GM18873 (cell line): ENCODE data around the gene CAMSAP3.

Source experiments
- ATAC-seq: cut with Tn5 transposase; IDR thresholded peaks from one replicate; pipeline ENCODE4 v1.9.1; 2021; ENCODE audit warnings: mild to moderate bottlenecking, moderate library complexity, moderate number of reproducible peaks; ENCODE audit not compliant: unreplicated experiment, low FRiP score

Gene CAMSAP3

DNA sequence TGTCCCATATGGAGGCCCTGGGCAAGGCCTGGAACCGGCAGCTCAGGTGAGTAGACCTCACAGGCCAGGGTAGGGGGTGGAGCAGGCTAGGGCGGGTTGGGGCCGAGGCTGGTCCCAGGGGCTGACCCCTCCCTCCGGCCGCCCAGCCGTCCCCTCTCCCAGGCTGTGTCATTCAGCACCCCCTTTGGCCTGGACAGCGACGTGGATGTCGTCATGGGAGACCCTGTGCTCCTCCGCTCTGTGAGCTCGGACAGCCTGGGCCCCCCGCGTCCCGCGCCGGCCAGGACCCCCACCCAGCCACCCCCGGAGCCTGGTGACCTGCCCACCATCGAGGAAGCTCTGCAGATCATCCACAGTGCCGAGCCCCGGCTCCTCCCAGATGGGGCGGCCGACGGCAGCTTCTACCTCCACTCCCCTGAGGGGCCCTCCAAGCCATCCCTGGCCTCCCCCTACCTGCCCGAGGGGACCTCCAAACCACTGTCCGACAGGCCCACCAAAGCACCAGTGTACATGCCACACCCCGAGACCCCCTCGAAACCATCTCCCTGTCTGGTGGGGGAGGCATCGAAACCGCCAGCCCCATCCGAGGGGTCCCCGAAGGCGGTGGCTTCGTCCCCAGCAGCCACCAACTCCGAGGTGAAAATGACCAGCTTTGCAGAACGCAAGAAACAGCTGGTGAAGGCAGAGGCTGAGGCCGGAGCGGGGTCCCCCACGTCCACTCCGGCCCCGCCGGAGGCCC lies 16.0 kb downstream of the CAMSAP3 start:
- ATAC-seq: no peak

DNA sequence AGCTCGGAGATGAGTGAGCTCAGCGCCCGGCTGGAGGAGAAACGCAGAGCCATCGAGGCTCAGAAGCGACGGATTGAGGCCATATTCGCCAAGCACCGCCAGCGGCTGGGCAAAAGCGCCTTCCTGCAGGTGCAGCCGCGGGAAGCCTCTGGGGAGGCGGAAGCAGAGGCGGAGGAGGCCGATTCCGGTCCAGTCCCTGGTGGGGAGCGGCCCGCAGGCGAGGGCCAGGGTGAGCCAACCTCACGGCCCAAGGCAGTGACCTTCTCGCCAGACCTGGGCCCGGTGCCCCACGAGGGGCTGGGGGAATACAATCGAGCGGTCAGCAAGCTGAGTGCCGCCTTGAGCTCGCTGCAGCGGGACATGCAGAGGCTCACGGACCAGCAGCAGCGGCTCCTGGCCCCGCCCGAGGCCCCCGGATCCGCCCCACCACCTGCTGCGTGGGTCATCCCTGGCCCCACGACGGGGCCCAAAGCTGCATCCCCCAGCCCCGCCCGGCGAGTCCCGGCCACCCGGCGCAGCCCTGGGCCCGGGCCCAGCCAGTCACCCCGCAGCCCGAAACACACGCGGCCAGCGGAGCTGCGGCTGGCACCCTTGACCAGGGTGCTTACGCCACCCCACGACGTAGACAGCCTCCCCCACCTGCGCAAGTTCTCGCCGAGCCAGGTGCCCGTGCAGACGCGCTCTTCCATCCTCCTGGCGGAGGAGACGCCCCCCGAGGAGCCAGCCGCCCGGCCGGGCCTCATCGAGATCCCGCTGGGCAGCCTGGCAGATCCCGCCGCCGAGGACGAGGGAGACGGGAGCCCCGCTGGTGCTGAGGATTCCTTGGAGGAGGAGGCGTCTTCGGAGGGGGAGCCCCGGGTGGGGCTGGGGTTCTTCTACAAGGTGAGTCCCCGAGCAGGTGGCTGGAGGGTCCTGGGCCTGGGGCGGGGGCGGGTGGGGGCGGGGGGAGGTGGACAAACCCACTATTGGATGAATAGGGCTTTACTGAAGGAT lies 16.9 kb downstream of the CAMSAP3 start:
- ATAC-seq: no peak

DNA sequence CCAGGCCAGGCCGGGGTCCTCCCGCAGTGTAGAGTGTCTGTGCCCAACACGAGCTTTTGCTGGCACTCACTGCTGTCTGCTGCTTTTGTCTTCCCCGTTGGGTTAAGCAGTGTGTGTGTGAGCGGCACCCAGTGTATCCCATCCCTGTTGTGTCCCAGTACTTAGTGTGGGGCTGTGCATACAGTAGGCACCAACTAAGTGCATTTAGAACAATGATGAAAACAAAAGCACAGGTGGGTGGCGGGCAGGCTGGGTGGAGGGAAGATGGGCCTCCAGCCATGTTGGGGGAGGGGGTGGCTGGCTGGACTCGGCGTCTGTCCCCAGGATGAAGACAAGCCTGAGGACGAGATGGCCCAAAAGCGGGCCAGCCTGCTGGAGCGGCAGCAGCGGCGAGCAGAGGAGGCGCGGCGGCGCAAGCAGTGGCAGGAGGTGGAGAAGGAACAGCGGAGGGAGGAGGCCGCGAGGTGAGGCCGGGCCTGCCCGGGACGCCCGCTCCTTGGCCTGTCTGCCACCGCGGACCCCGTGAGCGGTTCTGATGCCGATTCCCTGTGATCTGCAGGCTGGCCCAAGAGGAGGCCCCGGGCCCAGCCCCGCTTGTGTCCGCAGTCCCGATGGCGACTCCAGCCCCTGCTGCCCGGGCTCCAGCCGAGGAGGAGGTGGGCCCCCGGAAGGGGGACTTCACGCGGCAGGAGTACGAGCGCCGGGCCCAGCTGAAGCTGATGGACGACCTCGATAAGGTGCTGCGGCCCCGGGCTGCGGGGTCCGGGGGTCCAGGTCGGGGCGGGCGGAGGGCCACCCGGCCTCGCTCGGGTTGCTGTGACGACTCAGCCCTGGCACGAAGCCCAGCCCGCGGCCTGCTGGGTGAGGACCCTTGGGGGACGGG lies 19.4 kb downstream of the CAMSAP3 start:
- no peak for ATAC-seq

DNA sequence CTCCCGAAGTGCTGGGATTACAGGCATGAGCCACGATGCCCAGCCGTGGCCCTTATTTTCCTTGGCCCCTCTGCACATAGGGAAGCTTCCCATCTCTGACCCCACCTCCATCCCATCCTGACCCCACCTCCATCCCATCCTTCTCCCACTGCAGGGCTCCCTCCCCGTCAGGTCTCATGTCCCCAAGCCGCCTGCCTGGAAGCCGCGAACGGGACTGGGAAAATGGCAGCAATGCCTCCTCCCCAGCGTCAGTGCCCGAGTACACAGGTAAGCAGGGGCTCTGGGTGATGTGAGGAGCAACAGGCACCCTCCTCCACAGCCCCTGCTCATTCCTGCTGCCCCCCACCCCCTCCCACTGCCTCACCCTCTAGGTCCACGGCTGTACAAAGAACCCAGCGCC lies 21.5 kb downstream of the CAMSAP3 start:
- ATAC-seq: no peak

DNA sequence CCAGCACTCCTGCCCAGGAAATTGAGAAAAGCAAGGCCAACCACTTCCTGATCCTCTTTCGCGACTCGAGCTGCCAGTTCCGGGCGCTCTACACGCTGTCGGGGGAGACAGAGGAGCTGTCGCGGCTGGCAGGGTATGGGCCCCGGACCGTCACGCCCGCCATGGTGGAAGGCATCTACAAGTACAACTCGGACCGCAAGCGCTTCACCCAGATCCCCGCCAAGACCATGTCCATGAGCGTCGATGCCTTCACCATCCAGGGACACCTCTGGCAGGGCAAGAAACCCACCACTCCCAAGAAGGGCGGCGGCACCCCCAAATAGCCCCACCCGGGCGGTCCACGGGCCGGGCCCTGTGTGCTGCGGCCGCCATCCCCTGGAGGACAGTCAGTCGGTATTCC lies 22.1 kb downstream of the CAMSAP3 start:
- no peak for ATAC-seq

DNA sequence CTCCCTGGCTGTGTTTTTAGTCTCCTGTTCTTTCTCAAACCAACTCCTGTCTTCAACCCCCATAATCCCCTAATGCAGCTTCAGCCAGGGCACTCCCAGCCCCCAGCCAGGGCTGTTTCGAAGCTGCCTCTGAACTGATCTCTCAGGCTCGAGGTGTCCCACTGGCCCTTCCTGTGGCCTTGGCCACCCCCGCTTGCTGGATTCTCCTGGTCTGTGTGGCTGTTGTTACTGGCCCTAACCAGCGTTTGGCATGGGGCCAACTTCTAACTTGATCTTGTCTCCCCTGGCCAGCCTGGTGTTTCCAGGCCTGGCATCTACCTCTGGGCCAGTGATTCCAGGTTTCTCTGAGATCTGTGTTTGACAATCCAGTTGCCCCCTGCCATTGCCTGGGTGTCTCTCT lies 22.7 kb downstream of the CAMSAP3 start:
- ATAC-seq: no peak

DNA sequence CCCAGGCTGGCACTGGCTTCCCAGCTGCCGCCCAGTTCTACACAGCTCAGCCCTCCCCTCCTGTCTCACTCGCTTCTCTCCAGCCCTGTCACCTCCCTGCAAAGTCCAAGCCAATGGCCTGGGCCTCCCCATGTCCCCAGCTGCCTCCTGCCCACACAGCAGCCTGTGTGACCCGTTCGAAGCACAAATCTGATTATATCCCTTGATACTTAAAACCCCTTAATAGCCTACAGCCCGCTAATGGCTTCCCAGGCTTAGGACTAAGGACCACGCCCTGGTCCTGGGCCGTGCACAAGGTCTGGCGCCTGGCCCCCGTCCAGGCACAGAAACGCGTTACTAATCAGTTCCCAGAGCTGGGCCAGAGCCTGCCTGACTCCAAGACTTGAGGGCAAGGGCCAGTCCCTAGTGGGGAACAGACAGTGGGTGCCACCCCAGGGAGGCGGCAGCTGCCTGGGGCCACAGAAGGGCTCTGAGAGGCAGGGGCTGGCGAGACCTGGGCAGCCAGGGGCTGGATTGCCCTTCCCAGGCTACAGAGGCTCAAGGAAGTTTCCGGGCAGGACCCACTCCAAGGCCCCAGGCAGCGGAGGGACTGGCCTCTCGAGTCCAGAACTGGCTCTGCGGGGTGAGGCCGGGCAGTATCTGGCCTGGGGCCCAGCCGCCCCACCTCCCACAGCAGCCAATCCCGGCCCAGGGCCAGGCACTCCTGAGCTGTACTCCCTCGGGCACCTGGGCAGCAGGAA lies 23.3 kb downstream of the CAMSAP3 start:
- ATAC-seq: no peak

DNA sequence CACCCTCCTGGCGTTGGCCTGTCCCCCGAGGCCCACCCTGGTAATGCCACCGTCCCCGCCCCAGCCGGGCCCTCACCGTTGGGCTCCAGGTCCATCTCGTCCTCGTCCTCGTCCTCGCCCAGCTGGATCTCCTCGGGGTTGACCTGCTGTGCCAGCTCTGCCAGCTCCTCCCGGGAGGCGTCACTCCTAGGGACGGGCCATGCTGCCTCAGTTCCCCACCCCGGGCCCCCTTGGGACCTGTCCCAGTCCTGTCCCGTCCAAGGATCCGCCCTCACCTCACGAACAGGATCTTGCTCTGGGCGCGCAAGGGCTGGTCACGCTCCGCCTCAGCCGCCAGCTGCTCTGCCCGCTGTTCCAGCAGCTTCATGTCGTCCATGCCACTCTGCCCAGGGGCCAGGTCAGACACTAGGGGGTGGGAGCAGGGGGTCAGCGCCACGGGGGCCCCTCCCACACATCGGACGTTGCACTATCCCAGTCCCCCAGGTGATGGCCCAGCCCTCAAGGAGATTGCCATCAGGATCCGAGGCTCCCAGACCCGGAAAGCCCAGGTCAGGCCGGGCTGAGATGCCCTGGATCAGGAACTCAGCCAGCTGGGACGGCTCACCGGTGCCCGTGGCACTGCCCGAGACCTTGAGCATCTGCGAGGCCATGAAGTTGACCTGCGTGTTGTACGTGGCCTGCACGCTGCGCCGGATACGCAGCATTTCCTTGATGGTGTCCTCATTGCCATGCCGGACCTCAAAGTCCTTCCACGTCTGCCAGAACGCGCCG lies 24.2 kb downstream of the CAMSAP3 start:
- ATAC-seq: no peak

DNA sequence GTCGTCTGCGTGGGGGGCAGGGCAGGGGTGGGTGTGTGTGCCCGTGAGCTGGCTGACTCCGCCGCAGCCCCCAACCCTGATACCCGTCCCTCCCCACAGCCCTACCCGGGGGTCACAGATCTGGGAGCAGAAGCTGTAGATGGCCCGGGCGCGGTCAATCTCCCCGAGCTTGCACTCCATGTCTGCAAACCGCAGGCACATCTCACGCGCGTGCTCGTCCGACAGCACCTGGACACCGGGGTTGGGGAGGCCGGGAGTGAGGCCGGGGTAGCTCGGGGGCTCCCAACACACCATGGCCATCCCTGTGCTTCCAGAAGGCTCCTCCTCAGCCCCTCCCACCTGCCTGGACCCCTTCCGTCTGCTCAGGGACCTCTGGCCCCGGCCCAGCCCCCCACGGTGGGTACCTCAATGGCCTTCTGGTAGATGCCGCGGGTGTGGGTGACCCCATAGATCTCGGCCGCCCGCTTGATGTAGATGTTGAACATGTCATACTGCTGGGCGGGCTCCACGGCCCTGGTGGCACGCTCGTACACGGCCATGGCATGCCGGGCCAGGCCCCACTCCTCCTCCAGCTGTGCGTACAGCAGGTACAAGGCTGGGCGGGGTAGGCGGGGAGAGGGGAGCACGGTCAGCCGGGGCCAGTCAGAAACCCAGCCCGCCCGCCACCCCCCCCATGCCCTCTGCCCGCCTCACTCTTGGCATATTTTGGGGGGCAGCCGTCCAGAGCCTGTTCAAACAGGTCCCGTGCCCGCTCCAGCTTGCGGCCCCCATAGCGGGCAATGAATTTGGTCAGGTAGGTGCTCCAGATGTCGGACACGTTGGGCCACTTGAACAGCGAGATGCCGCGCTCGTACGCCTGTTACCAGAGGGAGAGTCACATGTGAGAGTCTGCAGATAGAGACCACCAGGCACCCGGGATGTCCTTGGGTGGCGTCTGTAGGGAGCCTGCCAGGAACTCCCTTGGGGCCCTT lies 25.1 kb downstream of the CAMSAP3 start:
- ATAC-seq: no peak

DNA sequence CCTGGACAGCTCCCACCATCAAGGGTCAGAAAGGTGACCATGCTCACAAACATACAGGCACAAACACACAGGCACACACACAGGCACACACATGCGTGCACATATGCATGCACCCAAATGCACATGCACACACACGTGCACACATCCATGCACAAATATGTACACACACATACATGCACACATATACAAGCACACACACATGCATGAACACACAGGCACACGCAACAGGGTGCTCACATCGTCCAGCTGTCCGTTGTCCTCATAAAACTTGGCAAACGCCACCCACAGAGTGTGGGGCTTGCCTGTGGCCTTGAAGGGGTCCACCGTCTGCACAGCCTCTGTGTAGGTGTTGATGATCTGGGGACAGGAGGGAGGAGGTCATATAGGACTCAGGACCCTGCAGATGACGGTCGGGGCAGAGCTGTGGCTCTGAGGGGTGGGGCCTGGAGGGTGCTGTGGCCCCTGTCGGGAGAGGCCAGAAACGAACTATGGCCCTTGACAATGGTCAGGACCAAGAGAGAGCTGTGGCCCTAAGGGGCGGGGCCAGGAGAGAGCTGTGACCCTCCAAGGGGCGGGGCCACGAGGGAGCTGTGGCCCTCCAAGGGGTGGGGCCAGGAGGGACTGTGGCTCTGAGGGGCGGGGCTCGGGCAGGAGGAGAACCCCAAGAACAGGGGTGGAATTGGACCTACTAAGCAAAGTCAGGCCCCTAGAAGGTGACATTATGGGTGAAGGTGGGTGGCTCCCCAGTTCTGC lies 27.4 kb downstream of the CAMSAP3 start:
- no peak for ATAC-seq

DNA sequence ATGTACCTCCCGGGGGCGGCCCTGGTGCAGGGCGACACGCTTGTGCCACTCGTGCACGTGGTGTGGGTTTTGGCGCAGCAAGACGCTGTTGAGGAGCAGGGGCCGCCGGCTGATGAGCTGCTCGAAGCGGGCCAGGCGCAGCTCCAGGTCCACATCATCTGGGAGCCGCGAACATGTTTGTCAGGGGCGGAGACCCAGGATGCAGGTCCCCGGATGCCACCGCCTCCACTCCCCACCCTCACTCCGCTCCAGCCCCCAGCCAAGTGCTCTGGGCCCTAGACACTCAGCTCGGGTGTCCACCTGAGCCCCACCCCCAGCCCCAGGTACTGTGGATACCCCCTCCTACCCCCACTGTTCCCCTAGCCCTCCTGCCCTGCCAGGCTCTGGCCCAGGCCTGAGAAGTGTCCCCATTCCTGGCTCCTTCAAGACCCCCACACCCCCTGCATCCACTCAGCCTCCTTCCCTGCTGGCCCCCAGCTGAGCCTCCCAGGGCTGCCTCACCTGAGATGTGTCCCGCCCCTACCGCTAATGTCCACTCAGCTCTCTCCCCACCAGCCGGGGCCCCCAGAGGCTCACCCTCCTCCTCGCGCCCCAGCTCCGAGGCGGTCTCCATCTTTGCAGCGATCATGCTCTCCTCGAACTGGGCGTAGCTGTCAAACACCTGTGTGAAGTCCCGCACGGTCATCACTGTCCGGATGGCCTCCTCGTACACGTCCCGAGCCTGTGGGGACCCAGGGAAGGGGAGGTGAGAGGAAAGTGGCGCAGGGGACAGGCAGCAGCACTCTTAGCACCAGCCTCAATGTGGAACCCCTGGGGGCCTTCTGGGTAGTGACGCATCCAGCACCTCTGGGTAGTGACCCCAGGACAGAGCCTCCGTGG lies 28.3 kb downstream of the CAMSAP3 start:
- ATAC-seq: no peak

DNA sequence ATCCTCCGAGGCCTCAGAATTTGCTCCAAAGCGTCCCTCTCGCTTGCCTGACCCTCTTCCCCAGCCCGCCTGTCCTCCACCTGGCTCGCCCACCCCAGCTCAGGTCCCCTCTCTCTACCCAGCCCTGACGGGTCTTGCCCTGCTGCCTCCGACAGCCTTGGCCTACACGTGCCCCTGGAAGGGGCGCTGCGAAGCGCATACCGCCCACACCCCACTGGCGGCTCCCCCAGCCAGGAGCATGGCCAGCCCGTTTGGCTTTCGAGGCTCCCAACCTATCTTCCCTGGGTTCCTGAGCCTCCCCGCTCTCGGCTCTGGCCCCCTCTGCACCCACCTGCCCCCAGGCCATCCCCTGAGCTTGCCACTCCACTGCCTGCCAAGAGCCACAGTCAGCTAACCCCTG lies 29.1 kb downstream of the CAMSAP3 start:
- no peak for ATAC-seq

DNA sequence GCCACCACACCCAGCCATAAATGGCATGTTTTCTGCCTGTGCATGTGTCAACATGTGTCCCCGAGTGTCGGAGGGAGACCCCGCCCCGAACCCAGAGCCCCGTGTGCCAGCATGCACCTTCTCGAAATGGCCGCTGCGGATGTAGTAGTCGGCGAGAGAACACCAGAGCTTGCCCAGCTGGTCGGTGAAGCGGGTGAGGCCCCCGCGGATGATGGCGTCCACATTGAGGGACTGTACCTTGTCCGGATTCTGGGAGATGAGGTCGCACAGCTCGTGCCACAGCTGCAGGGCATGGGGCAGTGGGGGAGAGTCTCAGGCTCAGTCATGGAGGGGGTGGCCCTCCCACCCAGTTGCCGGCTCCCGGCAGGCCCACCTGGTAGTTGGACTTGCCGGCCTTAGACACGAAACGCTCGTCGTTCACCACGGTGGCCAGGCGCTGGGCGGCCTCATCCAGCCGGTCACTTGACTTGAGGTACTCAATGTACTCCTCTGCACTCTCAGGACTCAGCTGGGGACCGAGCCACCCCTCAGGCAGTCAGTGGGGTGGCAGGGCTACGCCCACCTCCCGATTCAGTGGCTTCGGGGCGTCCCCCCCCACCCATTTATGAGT lies 30.2 kb downstream of the CAMSAP3 start:
- ATAC-seq: no peak

DNA sequence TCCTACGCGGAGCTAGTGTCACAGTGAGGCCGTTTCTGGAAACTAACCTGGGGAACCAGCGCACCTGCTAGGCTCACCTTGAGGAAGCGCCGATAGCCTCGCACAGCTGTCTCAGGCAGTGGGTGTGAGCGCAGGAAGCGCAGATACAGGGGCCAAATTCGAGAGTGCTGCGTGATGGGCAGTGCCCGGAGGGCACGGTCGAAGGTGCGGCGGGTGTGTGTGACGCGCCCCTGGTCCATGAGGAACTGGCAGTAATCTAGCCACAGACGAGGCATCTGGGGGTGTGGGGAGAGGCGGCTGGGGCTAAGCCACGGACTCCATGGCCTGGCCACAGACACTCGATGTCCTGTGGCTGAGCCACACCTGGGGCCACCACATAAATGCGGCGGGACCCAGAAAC lies 31.5 kb downstream of the CAMSAP3 start:
- ATAC-seq: no peak

DNA sequence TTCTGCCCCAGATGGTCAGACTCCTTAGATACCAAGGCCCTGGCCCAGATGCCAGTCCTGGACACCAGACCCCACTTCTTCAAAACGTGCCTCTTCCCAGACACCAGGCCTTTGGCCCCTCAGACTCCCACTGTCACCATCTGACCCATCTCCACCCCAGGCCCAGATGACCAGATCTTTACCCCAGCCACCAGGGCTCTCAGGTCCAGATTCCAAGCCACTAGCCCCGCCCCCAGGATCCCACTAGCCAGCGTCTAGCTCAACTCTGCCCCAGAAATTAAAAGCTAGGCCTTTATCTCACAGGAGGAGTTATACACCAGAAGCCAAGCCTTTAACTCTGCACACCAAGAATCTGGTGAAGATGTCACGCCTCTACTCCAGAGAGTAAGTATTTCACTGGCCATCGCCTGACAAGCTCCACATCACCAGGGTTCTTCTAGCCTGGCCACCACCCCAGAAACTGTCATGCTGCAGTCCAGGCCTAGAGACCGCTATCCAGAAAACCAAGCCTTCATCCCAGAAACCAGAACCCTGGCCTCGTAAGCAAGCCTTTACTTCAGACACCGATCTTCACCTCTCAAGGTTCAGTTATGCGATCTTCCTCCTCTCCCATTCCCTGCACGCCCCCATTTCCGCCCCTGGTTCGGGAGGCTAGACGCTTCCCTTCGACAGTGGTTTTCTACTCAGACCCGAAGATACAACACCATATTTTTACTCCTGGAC lies 33.1 kb downstream of the CAMSAP3 start:
- no peak for ATAC-seq
